ENCODE measurements around the gene PTGDR. TPM values are rescaled to one million over a fixed set of nuclear protein-coding genes. Genes with fewer than 3 reads are reported as not detected.

Gene PTGDR
- total RNA-seq, 4 donors from 2014 or later: 0.23 to 2.0 (median 1.1) TPM

- H3K9me3 ChIP-seq: no peaks in the 10 kb centered on the region
- no peak for DNase-seq (ENCODE audit: low spot score in 2 of 2)
- TF ChIP-seq POLR2A (IDR thresholded peaks at IDR 0.05) (no peak), POLR2AphosphoS5 (IDR thresholded peaks at IDR 0.05) (no peak), EP300 (IDR thresholded peaks at IDR 0.05) (no peak), CTCF (IDR thresholded peaks at IDR 0.05) (no peak)
- no peaks in the 10 kb centered on the region for H3K36me3 ChIP-seq
- H3K27ac ChIP-seq: no peak overlapping the region
- WGBS: 85% methylated on average over 7 of the region's 7 CpGs
- H3K4me3 ChIP-seq: no peak overlapping the region
- H3K27me3 ChIP-seq: no peaks in the 10 kb centered on the region
- H3K4me1 ChIP-seq: no peaks in the 10 kb centered on the region
Measured at GRCh38 chr14:52227619-52228222, 39.8 kb upstream of the PTGDR start.

GRCh38 chr14:52233693-52234092, 33.8 kb upstream of the PTGDR start:
- TF ChIP-seq CTCF (IDR thresholded peaks at IDR 0.05) (no peak), POLR2AphosphoS5 (IDR thresholded peaks at IDR 0.05) (no peak), POLR2A (IDR thresholded peaks at IDR 0.05) (no peak), EP300 (IDR thresholded peaks at IDR 0.05) (no peak)
- 53% methylated on average over 2 of the region's 2 CpGs for WGBS

DNA sequence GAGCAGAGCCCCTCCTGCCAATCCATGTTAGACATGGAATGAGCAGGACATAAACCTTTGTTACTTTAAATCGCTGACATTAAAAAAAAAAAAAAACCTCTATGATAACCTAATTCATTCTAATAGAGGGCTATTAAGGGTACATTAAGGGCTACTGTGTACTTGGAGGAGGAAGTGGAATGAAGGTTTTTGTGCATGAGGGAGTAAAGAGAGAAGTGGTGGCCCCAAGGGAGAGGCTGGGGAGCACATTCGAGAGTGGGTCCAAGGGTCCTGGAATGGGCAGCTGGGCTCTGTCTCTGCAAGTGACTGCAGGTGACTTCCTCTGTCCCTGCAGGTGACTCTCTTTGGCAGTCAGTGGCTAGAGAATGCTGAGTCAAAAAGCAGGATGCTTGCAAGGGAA, 32.1 kb upstream of the PTGDR start:
- 69% methylated on average over 2 of the region's 2 CpGs for WGBS
- Histone ChIP-seq H3K27me3 (peaks cover 4% of the 10 kb centered on the region), H3K27ac (no peak overlapping the region), H3K4me1 (no peaks in the 10 kb centered on the region), H3K4me3 (no peak overlapping the region), H3K9me3 (no peaks in the 10 kb centered on the region), H3K36me3 (no peaks in the 10 kb centered on the region)
- TF ChIP-seq EP300 (IDR thresholded peaks at IDR 0.05) (no peak), POLR2AphosphoS5 (IDR thresholded peaks at IDR 0.05) (no peak), POLR2A (IDR thresholded peaks at IDR 0.05) (no peak), CTCF (IDR thresholded peaks at IDR 0.05) (no peak)
- no peak for DNase-seq (ENCODE audit: low spot score in 2 of 2)

More at GRCh38 chr14:52233693-52234092, 33.8 kb upstream of the PTGDR start:
- Histone ChIP-seq H3K27me3 (no peaks in the 10 kb centered on the region), H3K4me1 (no peaks in the 10 kb centered on the region), H3K4me3 (no peak overlapping the region), H3K36me3 (no peaks in the 10 kb centered on the region), H3K9me3 (no peaks in the 10 kb centered on the region), H3K27ac (no peak overlapping the region)
- no peak for DNase-seq (ENCODE audit: low spot score in 2 of 2)

DNA sequence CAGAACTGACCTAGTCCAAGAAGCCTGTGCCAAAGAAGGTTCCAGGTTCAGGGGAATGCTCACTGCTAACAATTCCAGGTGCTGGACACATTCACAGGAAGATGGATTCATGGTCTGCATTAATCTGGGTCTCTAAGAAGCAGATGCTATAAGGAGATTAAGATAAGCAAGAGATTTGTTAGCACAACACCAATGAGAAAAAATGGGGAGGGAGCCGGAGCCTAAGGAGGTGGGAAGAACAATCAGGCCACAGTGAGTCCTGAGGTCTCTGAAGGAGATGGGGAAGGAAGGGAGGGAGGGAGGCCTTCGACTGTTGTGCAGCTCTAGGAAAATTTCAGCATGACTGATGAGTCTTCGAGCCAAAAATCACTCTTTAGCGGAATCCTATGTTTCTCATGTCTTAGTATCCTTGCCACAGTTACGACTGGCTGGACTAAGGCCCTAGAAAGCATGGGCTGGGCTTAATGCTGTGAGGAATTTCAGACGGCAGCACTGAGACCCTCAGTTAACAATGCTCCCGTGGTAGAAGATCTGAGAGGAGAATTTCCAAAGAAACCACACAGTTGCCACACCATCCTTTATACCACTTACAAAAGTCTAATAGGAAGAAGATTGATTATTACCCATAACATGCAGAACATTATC, 31.5 kb upstream of the PTGDR start:
- WGBS: 76% methylated on average over 7 of the region's 7 CpGs
- Histone ChIP-seq H3K4me3 (no peak overlapping the region), H3K27ac (no peak overlapping the region), H3K4me1 (no peaks in the 10 kb centered on the region), H3K36me3 (no peaks in the 10 kb centered on the region), H3K27me3 (peaks cover 4% of the 10 kb centered on the region), H3K9me3 (no peaks in the 10 kb centered on the region)
- TF ChIP-seq CTCF (IDR thresholded peaks at IDR 0.05): no peak
- no peak for TF ChIP-seq POLR2A (IDR thresholded peaks at IDR 0.05)
- no peak for TF ChIP-seq POLR2AphosphoS5 (IDR thresholded peaks at IDR 0.05)
- TF ChIP-seq EP300 (IDR thresholded peaks at IDR 0.05): no peak
- no peak for DNase-seq (ENCODE audit: low spot score in 2 of 2)

- 73% methylated on average over 1 of the region's 1 CpG for WGBS
- no peaks in the 10 kb centered on the region for H3K36me3 ChIP-seq
- H3K9me3 ChIP-seq: no peaks in the 10 kb centered on the region
- H3K27ac ChIP-seq: no peak overlapping the region
- no peaks in the 10 kb centered on the region for H3K4me1 ChIP-seq
- no peak for TF ChIP-seq EP300 (IDR thresholded peaks at IDR 0.05)
- no peak for TF ChIP-seq POLR2AphosphoS5 (IDR thresholded peaks at IDR 0.05)
- TF ChIP-seq POLR2A (IDR thresholded peaks at IDR 0.05): no peak
- no peak for TF ChIP-seq CTCF (IDR thresholded peaks at IDR 0.05)
- peaks cover 4% of the 10 kb centered on the region for H3K27me3 ChIP-seq
- DNase-seq (ENCODE audit: low spot score in 2 of 2): no peak
- H3K4me3 ChIP-seq: no peak overlapping the region
Measured at GRCh38 chr14:52238682-52239081, 28.8 kb upstream of the PTGDR start.
